ENCODE data around the gene MED12L.
"Not testable (repeated sequence)": the region's sequence is repeated elsewhere in the genome, so short reads cannot be mapped to it uniquely, and the experiment has no call there.

Gene MED12L

GRCh38 chr3:151214459-151214858 is 129.0 kb downstream of the MED12L start:
- DNase-seq (ENCODE audit: low read depth): no peak

DNA sequence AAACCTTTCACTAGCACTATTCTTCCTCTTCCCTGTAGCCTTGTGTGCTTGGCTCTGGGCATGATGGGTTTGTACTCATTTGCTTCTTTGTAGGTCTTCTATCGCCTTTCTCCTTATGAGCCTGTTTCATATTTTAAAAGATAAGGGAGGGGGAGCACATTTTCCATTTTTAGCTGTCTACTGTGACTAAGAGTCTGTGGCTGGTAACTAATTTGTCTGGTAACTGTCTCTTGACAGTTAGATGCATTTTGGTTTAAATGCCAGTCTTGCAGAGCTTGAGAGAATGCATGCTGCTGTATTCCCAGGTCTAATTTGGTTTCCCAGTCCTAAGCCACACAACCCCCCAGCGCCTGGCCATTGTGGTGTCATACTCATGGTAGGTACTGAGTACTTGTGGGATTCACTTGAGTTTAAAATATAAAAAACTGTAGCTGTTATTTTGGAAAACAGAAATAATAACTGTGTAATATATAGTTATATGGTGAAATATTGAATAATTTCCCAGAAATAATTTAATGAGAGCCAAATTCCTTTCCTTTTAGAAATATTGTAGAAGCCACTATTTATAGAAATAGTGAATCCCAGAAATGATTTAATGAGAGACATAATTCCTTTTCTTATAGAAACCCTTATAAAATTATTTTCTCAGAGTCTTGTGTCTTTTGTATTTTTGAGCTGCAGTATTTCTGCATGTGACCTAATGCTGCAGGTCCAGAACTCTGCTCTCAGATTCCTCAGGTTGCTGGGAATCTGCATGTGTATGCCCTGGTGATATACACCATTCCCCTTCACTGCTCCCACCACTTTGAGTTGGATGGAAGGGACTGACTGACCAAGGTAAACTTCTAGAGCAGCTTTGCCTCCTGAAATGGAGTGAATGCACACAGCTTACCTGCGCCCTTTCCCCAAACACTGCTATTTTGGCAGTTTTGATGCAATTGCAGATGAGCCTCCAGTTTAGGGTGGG is 131.5 kb downstream of the MED12L start:
- DNase-seq (ENCODE audit: low read depth): no peak

- DNase-seq (ENCODE audit: low read depth): no peak
These were observed 132.7 kb downstream of the MED12L start for GRCh38 chr3:151218136-151218535.

DNA sequence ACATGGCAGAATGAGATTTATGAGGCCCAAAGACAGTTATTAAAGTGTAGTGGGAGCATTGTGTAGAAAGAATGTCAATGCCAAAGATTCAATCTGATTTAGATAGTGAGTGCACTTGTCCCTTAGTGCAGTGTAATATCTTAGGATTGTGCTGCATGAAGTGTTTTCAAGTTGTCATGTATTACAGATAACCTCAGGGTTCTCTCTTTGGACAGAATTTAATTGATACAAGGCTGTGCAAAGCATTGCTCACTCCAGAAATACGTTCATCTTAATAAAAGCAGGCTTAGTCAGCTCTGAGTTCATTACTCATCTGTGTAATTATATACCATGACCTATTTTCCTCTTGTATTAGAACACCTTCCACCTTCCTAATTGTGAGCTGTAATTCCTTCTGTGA is 133.6 kb downstream of the MED12L start:
- DNase-seq (ENCODE audit: low read depth): no peak

- no peak for DNase-seq (ENCODE audit: low read depth)
These were observed 138.9 kb downstream of the MED12L start for GRCh38 chr3:151224268-151224866.

GRCh38 chr3:151225040-151225975 is 139.8 kb downstream of the MED12L start:
- DNase-seq (ENCODE audit: low read depth): no peak

DNA sequence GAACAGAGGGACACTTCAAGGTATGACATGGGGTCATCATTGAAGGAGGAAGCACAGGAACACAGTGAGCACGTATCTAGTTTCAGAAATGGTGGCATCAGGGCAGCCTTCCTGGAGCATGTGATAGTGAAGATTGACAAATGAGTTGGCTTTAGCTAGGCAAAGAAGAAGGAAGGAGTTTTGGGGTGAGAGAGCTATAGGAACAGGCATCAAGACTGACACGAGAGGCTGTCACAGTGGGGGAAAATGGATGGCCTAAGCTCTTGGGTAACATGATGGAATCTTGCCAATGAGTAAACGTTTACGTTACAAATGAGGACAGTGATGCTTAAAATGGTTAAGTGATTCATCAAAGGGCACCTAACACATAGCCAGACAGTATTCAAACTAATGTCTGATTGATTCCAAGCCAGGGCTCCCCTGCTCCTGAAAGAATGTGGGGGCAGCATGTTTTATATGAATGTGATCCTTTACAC is 140.7 kb downstream of the MED12L start:
- no peak for DNase-seq (ENCODE audit: low read depth)

DNA sequence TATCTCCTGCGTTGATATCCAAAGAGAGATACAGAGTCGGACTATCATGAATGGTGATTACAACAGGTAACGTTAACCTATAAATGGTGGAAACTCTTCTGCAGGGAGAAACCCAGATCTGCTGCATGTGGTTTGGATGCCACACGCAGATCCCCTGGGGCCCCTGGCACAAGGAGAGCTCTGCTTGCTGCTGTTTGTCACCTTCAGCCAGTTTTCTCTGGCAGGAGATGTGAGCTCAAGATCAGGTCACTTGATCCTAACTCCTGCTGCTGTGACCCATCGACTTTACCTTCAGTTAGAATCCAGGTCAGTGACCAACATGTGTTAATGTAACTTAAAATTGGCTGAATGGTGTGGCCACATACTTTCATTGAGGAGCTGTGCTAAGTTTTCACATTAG is 141.4 kb downstream of the MED12L start:
- no peak for DNase-seq (ENCODE audit: low read depth)

DNA sequence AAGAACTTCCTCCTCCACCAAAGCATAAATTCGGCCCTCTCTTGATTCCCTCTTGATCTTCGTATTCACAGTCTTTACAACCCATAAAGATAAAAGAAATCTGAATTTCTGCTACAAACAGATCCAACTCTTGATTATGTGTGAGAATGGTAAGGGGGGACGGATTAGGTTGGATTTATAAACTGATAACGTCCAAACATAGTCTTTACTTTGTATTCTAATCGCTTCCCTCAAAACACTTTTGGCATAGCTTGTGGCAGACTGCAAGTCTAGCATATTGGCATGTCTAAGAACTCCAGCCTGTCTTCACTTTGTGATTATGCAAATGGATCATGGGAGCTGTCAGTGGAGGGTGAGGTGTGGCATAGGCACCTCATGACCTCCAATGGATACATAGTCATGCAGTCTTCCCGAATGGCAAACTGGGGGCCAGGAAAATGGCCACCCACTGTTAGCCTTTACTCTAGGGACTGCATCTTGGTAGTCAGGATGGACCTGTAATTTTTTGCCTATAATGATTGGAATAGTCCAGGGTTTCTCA is 141.9 kb downstream of the MED12L start:
- DNase-seq (ENCODE audit: low read depth): no peak

GRCh38 chr3:151227807-151228665 is 142.6 kb downstream of the MED12L start:
- peak; percentile 52 for DNase-seq (ENCODE audit: low read depth)

GRCh38 chr3:151228666-151229040 is 143.2 kb downstream of the MED12L start:
- DNase-seq (ENCODE audit: low read depth): no peak

GRCh38 chr3:151230646-151231045 is 145.2 kb downstream of the MED12L start:
- no peak for DNase-seq (ENCODE audit: low read depth)

GRCh38 chr3:151232403-151232802 is 146.9 kb downstream of the MED12L start:
- not testable (repeated sequence) for DNase-seq (ENCODE audit: low read depth)

DNA sequence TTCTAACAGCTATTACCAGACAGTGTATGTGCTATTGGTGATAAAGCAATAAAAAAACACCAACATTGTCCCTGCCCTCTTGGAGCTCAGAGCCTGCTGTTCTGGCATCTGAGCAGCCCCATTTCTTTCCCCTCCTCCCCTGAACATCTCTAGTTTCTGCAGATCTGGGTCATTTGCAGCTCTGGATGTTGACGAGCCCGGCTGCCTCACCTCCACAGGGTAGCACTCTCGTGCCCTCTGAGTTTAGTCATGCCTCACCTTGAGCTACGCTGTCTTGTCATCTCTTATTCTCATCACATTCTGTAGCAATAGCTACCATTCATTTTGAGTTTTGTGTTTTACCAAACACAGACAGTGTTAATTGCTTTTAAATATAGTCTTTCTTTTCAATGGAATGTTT is 147.5 kb downstream of the MED12L start:
- no peak for DNase-seq (ENCODE audit: low read depth)

DNA sequence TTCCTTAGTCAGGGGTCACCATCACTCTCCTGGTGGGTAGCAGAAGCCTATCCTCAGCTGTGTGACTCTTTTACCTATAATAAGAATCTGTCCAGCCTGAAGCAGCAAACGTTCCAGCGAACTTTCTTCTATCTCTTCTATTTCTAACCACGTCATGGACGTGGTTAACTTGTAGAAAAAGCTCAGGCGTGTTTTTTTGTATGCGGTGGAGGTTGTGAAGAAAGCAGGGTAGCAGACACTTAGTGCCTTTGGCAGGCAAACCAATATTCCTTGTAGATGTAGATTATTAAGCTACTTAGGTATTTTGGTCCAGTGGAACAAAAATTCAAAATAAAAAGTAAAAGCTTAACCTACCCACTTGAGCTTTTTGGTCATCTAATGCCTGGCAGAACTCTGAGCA is 149.4 kb downstream of the MED12L start:
- no peak for DNase-seq (ENCODE audit: low read depth)

DNA sequence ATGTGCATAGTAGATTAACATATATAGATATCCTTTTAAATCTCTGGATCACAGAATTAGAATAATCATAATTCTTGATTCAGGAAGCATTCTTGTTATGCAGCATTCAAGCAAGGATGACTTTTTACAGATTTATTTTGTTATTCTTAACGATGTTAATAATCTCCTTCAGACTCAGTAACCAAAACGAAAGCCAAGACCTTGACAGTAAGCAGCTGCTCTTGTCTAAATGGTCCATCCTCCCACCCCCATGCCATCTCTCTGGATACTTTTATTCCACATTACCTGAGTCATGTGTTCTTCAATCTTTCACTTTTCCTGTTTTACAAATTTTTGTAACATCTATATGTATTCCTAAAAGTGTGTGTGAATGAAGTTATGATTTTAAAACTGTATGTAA is 150.9 kb downstream of the MED12L start:
- DNase-seq (ENCODE audit: low read depth): no peak

DNA sequence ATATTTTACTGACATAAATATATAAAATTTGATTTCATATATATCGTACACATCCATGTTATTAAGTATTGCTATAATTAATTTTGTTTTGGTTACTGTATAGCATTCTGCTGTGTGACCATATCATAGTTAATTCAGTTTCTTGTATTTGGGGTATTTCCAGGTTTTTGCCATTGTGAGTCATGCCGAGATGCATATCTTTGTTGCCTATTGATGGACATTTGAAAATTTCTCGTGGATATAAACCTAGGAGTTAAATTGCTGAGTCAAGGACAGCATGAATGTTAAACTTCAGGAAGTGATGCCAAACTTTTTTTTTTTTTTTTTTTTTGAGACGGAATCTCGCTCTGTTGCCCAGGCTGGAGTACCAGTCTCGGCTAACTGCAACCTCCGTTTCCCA is 151.3 kb downstream of the MED12L start:
- DNase-seq (ENCODE audit: low read depth): no peak

DNA sequence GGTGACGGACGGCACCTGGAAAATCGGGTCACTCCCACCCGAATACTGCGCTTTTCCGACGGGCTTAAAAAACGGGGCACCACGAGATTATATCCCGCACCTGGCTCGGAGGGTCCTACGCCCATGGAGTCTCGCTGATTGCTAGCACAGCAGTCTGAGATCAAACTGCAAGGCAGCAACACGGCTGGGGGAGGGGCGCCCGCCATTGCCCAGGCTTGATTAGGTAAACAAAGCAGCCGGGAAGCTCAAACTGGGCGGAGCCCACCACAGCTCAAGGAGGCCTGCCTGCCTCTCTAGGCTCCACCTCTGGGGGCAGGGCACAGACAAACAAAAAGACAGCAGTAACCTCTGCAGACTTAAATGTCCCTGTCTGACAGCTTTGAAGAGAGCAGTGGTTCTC is 156.5 kb downstream of the MED12L start:
- not testable (repeated sequence) for DNase-seq (ENCODE audit: low read depth)

DNA sequence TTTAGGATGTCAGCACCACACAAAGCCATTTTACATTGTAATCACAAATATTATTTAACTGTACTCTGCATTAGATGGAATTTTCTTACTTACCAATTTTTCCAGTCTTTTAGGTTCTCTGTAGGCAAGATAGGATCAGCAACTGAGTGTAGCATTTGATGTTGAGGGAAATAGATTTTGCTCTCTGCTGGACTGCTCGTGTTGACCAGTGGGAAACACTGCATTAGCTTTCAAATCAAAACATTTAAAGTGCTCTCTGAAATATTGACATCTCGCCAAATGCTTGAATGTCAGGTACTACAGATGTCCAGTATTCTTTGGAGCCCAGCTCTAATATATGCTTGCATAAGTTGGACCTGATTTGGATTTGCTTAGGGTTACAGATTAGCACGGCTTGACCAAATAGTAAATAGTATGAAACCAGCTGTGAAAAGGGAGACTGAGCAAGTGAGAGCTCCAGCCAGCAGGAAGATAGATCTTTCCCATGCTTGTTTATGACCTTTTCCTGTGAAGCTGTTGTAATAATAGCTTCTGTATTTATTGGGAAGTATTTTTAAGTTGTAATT is 163.4 kb downstream of the MED12L start:
- DNase-seq (ENCODE audit: low read depth): no peak

DNA sequence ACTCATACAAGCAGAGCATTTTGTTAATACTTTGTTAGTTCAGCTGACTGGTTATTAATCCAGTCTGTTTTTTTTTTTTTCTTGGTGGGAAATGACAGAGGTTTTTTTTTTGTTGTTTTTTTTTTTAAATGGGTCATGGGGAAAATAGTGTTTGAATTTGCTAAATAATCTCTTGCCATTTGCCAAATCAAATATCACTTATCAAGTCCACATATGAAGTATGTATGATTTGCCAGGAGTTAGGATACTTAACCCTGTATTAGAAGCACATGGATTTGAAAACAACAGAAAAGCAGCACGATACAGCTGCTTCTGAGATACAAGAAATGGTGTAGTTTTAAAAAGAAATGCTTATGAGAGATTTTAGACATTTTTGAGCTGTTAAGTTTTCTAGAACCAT is 171.3 kb downstream of the MED12L start:
- no peak for DNase-seq (ENCODE audit: low read depth)

DNA sequence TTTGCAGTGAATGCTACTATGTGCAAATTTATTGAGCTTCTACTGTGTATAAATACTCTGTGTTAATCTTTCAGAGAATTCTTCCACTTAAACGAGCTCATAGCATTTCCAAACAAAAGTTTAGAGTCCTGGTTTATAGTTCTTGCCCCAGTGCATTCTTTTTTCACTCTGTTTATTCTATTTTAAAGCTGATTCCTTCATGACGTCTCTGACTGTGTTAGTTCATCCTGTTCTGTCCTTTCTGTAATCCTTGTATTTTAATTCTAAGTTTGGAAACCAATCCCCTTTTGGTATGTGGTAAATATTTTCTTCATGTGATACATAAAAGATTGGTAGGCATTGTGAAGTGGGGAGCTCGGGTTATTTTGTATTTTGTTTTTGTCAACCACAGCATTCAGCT is 174.2 kb downstream of the MED12L start:
- no peak for DNase-seq (ENCODE audit: low read depth)

Measured in T follicular helper cell (primary cell).